NCI-H82 treated with DMSO at 0.1 percent for 48 hours (cell line): Measurements from ENCODE around the gene KLHL36.
"Not testable (repeated sequence)": the region's sequence is repeated elsewhere in the genome, so short reads cannot be mapped to it uniquely, and the experiment has no call there.

ENCODE experiments used
- DNase-seq: peaks from one replicate; lab custom pipeline; 2025; ENCODE audit not compliant: unreplicated experiment; lab: John Stamatoyannopoulos, UW

Gene KLHL36

DNA sequence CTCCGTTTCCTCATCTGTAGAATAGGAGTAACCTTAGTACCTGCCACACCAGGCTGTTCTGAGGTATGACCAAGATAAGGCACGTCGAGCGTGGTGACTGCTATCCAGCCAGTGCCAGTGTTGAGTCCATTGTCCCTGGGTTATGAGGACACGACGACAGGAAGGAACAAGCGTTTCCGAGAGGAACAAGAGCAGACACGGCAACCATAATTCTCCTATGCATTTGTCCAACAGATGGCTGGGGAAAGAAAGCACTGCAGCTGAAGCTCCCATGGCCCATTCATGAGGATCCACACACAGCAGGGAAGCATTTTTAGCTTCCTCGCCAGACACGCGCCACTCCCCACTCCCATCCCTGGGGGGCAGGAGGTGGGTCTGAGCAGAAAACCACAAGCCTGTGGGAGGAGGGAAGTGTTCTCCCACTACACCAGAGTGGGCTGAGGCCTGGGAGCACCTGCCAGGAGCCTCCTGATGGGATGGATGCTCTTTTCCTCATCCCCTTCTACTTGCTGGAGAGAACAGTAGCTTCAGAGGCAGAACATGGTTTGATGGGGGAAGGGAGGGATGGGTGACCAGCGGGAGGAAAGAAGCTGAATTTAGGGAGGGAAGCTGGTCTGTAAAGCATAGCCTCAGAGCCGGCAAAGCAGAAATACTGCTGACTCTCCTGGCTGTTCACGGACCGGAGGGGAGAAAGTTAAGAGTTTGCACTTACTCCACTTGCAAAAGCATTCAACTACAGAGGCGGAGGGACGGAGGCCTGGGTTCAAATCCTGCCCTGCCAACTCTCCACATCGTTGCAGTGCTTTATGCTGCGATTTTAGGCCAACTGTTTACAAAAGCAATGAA, 33.1 kb upstream of the KLHL36 start:
- no peak for DNase-seq

DNA sequence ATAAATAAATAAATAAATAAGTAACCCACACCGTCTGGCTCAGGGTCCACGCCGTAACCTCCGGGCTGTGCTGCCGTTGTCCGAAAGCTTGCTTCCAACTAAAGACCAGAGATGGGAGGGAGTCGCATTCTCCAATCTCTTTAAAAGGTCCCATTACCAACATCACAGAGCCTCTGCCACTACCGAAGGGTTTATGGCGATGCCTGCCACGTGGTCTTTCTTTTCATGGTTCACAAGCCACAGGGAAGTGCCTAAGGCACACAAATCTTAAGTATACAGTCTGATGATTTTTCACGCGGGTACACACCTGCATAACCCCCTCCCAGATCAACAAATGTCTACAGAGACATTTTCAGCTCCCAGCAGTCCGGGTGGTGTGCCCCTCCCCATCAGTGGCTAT, 31.8 kb upstream of the KLHL36 start:
- no peak for DNase-seq

DNA sequence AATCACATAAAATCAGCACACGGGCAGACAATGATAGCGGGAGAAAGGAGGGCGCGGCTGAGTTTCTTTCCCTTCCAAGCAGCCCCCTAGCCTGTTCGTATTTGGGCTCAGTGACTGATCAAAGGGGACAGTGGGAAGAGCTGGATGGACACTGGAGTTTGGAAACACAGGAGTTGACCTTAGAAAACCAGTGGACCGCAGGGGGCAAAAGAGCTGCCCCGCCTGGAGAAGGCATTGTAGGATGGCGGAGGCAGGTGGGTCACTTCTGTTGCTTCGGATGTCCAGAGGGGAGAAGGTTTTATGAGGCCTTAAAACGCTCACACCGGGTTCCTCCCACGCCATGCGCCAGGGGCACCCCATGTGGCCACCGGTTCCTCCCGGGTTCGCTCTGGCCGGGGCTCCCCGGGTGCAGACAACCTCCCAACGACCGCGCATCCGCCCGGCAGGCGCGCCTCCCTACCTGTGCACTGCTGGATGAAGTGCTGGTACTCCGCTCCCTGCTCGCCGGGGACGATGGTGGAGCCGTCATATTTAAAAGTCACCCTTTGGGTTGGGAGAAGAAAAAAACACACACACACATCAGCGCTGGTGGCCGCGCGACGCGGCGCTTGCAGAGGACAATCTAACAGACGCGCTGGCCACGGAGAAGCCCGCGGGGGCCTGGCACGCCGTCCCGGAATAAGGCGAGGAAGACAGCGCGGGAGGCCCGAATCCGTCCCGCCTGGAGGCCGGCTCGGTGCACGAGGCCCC, 31.1 kb upstream of the KLHL36 start:
- no peak for DNase-seq

DNA sequence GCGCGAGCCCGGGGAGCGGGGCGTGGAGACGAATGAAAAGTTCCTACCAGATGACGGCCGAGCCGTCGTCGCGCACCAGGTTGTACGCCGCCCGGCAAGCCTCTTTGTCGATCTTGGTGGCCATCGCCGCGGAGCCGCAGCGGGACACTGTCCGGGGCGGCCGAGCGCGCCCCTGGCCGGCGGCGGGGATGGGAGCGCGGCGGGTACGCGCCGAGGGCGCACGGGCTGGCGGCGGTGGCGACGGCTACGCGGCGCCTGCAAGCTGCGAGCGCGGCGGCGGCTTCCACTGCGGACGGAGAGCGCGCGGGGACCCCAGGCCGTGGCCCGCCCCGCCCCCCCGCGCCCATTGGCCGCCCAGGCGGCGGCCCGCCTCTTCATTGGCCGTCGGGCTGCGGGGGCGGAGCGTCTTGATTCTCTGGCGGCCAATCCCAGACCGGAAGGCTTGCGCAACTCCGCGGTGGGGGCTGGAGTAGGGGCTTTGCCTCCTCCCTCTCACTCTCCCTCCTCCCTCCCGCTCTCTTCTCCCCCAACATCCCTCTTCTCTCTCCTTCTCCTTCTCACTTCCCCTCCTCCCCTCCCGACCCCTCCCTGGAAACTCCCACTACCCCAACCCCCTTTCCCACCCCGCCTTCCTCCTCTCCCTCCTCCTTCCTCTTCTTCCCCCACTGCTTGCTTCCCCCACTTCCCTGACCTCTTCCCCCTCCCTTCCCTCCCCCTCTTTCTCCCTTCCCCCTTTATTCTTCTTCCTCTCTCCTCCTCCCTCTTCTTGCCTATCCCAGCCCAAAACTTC, 30.3 kb upstream of the KLHL36 start, which contains the start of gene COTL1:
TSS of gene COTL1 (minus strand) at position 288 of the 790 bp plus-strand sequence. CDS start at position 124, 164 bp downstream.
- peak; percentile 86 for DNase-seq

DNA sequence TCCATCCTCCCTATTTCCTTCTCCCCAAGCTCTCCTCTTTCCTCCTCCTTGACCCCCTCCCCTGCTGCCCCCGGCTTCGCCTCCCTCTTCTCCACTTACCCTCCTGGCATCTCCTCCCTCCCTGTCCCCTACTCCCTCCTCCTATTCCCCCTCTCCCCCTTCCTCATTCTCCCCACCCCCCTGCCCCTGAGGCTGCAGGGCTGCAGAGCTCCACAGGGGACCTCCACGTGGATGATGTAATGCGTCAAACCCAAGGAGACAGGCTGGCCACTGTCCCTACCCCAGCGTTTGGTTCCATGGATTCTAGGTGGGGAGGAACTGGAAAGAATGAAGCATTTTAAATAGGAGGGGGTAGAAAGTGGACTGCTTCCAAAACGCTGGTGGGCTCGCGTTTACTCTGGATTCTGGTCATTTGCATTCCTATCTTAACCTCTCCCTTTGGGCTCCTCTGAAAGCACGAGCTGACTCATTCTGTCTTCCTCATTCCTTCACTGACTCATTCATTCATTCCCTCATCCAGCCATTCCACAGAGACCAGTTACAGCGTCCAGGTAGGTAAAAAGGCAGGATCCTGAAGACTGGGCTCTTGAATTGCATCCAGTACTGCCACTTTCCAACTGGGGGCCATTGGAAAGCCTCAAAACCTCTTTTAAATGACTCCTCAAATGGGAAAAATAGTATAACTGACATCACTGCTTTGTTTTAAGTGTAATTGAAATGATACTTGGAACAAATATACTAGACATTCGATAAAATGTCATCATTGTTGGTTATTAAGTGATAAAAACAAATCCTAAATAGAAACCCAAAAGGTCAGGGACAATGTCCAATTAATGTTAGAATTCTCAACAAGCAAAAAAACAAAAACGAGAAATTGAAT, 29.5 kb upstream of the KLHL36 start:
- no peak for DNase-seq

DNA sequence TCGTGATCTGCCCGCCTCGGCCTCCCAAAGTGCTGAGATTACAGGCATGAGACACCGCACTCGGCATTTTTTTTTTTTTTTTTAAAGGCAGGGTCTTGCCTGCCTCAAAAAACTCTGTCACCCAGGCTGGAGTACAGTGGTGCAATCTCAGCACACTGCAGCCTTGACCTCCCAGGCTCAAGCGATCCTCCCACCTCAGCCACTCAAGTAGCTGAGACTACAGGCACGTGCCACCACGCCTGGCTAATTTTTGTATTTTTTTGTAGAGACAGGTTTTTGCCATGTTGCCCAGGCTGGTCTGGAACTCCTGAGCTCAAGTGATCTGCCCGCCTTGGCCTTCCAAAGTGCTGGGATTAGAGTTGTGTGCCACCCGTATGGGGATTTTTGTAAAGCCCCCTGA, 27.4 kb upstream of the KLHL36 start:
- DNase-seq: not testable (repeated sequence)

DNA sequence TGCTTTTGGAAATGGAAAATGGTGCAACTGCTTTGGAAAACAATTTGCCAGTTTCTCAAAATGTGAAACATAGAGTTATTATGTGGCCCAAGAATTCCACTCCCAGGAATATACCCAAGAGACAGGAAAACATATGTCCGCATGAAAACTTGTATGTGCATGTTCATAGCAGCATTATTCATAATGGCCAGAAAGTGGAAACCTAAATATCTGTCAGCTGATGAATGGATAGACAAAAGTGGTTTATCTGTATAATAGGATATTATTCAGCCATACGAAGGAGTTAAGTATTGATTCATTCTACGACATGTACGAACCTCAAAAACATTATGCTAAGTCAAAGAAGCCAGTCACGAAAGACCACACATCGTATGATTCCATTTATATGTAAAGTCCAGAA, 22.8 kb upstream of the KLHL36 start:
- DNase-seq: no peak

DNA sequence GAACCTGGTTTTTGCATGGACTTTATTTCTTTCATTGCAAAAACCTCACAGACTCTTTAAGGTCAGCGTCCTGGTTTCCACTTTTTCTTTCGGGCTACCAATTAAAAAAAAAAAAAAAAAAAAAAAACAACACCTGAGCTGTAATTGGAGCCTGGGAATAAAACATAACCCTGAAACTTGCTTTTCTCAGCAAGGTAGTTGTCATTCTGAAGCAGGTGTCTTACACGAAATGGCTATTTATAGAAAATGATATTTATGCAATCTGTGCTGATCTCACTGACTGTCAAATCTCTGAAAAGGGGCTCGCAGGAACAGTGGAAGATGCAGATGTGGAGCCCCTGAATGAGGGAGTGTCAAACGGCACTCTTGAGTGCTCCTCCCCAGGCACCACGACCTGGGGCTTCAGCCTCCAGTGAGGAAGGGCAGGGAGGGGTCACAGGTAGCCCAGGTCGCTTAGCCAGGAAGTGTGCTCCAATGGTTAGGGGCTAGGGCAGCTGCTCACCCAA, 20.0 kb upstream of the KLHL36 start:
- DNase-seq: no peak

DNA sequence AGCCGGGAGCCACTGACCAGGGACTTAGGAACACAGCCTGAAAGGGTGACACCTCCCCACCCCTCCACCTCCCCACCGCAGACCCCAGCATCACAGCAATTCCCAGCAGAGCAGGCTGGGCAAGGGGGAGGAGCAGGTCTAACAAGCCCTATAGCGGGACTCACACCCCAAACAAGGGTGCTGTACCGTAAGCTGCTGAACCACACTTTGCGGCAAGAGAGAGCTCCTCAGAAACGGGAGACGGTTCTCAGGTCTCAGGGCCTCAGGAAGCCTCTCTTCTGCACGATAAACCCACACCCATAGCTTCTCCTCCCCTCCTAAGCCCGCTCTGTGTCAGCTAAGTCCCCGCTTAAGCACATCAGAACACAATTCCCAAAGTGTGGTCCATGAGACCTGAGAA, 18.7 kb upstream of the KLHL36 start:
- no peak for DNase-seq

DNA sequence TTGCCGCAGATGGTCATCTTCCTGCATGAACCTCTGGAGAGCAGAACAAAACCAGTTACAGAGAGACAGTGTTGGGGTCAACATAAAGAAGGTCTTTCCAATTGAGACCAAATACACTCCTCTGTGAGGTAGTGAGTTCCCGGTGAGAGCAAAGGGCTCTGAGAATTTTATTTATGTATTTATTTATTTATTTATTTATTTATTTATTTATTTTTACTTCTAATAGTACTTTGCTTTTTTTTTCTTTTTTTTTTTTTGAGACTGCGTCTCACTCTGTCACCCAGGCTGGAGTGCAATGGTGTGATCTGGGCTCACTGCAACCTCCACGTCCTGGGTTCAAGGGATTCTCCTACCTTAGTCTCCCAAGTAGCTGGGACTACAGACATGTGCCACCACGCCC, 18.3 kb upstream of the KLHL36 start:
- no peak for DNase-seq

DNA sequence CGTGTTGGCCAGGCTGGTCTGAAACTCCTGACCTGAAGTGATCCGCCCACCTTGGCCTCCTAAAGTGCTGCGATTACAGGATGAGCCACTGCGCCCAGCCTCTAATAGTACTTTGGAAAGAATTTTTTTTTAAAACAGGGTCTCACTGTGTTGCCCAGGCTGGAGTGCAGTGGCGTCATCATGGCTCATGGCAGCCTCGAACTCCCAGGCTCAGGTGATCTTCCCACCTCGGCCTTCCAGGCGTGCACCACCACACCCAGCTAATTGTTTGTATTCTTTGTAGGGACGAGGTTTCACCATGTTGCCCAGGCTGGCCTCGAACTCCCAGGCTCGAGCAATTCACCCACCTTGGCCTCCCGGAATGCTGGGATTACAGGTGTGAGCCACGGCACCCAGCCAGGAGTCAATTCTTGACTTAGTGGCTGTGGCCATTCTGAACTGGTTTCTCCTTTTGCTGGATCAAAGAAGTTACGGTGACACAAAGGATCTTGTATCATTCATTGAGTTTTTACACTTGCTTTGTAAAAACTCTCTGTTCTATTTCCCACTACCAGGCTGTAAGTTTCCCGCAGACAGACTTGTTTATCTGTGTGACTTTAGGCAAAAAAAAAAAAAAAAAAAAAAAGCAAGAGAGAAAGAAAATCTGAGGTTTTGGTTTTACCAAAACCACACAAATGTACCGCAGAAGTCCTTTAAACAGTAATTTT, 17.7 kb upstream of the KLHL36 start:
- DNase-seq: no peak

DNA sequence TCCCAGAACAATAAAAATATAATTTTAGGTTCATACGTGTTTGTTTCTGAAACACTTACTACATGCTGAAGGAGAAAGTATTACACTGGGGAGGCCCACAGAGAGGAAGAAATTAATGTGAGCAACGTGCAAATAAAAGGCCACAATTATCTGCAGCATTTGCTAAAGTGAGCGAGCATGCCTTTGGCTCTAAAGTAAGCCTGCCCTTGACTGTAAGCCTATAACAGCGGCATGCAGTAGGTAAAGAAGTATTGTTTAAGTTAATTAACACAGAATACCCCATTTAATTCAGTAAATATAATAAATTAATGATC, 17.2 kb upstream of the KLHL36 start:
- DNase-seq: no peak

DNA sequence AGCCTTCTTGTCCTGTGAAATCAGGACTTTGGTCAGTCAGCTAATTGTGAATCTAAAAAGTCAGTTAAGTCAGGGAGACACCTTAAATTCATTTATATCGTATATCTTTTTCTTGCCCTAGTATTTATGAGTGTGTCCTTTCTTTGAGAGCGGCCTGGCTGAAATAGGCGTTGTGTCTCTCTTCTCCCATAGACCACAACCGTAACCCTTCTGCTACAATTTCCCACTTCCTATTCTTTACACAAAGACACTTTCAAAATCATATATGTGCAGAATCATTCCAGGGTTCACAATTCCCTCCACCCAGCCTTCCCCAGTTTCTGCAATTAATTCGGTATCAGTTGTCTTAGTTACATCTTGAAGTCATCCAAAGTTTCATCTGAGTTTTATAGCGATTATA, 16.4 kb upstream of the KLHL36 start:
- DNase-seq: no peak

DNA sequence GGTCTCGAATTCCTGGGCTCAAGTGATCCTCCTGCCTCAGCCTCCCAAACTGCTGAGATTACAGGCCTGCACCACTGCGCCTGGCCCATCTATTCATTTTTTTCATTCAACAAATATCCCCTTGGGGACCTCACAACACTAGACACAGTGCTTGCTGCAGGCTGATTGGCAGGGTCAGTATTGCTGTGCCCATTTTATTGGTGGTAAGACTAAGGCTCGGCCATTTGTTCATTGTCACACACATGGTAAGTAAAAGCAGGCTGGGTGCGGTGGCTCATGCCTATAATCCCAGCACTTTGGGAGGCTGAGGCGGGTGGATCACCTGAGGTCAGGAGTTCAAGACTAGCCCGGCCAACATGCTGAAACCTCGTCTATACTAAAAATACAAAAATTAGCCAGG, 15.4 kb upstream of the KLHL36 start:
- DNase-seq: not testable (repeated sequence)

DNA sequence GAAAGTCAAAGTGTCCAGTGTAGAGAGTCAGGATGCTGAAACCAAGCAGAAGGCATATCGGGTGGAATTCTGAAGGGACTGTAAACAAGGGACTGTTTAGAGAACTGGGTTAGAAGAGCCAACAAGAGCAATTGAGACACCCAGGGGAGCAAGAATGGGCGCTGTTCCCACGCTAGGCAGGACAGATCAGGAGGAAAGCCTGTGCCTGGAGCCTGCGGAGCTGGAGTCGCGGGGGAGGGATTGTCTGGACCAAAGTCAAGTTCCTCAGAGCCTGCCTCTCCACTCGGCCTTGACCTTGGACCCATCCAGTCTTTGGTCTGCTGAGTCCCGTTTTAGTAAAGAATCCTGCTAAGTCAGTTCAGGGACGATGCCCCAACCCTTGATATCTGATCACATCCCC, 14.7 kb upstream of the KLHL36 start:
- no peak for DNase-seq

DNA sequence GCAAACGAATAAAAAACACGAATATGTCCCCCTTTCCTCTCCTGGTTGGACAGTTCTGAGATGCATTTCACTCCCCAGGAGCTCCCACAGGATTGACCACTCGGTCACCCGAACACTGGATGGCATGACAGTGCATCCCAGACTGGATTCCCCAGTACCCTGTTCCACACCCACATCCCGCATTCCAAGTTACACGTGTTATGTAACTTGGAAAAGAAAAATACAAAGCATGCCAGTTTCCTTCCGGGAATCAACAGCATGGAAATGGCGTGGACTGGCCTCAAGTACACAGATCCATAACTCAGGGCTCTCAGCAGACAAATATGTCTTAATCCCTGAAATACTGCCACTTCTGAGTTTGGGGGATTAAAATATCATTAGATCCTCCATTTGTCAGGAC, 12.6 kb upstream of the KLHL36 start:
- no peak for DNase-seq

DNA sequence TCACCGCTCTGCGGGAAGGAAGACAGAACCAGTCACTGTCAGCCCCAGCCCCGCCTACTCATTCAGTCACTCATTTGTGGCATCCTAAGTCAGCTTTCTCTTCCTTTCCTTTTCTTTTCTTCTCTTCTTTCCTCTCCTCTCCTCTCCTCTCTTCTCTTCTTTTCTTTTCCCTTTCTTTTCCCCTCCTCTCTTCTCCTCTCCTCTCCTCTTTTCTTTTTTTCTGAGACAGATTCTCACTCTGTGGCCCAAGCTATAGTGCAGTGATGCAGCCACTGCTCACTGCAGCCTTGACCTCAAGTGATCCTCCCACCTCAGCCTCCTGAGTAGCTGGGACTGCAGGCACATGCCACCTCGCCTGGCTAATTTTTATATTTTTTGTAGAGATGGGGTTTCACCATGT, 10.6 kb upstream of the KLHL36 start:
- no peak for DNase-seq

DNA sequence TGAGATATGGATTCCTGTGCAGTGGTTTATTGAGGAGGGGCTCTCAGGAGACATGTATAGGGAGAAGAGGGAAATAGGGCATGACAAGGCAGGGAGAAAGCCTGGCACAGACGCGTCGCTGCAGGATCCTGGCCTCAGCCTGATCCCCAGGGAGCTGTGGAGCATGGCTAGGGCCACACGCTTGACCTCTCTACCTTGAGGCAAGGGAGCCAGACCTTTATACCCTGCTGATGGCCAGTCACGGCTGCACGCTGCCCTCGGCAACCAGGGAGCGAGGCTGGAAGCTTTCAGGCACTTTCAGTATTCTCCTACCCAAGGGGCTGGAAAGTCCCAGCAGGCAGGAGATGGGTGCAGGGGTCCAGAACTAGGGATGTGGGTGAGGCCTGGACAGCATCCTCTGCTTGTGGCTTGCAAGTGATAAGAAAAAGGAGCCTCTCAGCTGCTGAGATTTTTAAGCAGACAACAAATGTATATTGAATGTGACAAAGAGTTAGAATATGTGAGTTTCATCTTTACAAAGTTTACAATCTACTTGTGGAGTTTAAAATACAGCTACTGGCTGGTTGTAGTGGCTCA, 10.0 kb upstream of the KLHL36 start:
- no peak for DNase-seq

DNA sequence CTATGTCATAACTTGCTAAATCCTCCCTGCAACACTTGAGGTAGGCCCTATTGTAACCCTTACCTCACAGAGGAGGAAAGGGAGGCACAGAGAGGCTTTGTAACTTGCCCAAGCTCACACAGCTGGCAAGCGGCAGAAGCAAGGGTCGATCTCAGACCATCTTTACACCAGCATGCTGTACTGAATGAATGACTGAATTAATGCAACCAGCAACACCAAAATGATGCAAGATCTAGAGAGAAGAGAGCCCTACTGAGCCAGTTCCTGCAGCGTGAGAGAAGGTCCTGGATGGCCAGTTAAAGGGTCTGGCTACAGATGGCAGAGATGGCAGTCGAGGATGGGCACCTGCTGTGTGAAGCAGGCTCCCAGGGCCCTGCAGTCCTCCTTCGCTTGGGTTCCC, 8.2 kb upstream of the KLHL36 start:
- DNase-seq: no peak
